ENCODE data around the gene MZB1. TPM values are rescaled to one million over a fixed set of nuclear protein-coding genes. Genes with fewer than 3 reads are reported as not detected.

MZB1 gene
- total and polyA plus RNA-seq, 2 of the 8 experiments (the other 6 are each of a cell fraction or from before 2014, with no cell fraction given): 0.39 to 0.47 TPM

DNA sequence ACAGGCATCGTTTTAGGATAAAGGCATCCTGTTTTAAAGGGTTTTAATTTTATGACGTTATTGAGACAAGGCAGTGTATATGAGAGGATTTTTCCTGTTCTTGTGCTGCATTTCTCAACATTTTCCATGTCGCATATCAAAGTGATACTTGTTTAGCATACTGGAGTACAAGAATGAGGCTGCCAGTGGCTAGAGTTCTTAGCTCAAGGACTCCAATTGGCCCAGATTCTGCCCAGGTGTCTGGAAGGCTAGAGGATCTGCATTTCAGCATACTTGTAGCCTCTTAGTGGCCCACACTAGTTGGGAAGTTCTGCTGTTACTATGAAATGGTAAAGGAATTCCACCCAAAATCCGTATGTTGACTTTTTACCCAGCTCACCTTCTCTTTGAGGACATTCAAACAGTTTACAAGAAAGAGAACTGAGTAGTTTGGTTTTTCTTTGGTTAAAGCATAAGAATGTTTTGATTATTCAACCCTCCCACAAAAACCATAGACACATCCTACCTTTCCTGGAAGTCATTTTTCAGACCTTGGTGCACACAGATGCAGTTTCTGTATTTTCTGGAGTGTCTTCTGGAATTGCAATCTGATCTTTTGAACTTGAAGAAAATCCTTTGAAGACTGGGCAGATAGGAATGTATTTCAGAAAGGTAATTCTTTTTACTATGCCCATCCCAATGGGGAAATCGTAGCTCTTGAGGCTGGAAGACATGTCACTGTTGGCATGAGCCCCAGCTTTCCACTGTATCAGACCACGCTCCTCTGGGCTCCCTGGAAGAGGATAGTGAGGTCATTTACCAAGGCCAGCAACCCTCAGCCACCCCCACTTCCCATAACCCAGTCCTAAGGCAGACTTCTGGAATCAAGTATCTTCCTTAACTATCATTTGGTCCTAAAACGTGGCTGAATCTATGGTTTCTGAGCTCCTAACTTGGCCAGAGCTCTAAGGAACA is 18.0 kb downstream of the MZB1 start:
- Histone ChIP-seq H3K9ac (replicated peaks in 1 of 4; ENCODE audit: extremely low read depth in 1 of 4, low read depth in 3 of 4, low read length in 3 of 4) (no peak overlapping the region), H3K56ac (replicated peaks; ENCODE audit: insufficient read length, low read depth, low read length) (no peak overlapping the region), H3K4me1 (replicated peaks in 1 of 4; ENCODE audit: control insufficient read depth in 3 of 4, insufficient read depth in 4 of 4, low read length in 3 of 4) (no peaks in the 10 kb centered on the region), H3K27ac (ENCODE audit: low read depth, low read length) (no peak overlapping the region), H2BK20ac (ENCODE audit: low read length) (no peak overlapping the region), H3K27me3 (replicated peaks in 1 of 4; ENCODE audit: control insufficient read depth in 3 of 4, extremely low read depth in 1 of 4, insufficient read depth in 3 of 4, low read length in 3 of 4) (no peaks in the 10 kb centered on the region), H3K4me3 (ENCODE audit: extremely low read depth in 1 of 4, insufficient read depth in 2 of 4, low read depth in 3 of 4, low read length in 4 of 4) (no peak overlapping the region), H2BK12ac (ENCODE audit: low read depth, low read length) (no peak overlapping the region), H2AFZ (ENCODE audit: low read length) (no peak overlapping the region), H4K8ac (ENCODE audit: extremely low read depth, insufficient read depth, low read length) (no peak overlapping the region), H3K79me2 (ENCODE audit: control insufficient read depth in 1 of 2, insufficient read depth in 2 of 2, low read length in 2 of 2) (no peaks in the 10 kb centered on the region), H3K4ac (replicated peaks; ENCODE audit: insufficient read length, low read depth, low read length) (no peak overlapping the region), H3K23me2 (ENCODE audit: low read depth, low read length) (no peaks in the 10 kb centered on the region), H2BK5ac (ENCODE audit: low read depth, low read length) (no peak overlapping the region), H4K5ac (ENCODE audit: insufficient read length, low read depth, low read length) (no peak overlapping the region), H3K4me2 (ENCODE audit: insufficient read depth in 1 of 2, low read depth in 2 of 2, low read length in 2 of 2) (no peak overlapping the region), H3K14ac (ENCODE audit: insufficient read length) (no peak overlapping the region), H3K23ac (ENCODE audit: insufficient read length) (no peak overlapping the region), H2BK15ac (ENCODE audit: low read length) (no peak overlapping the region), H3K9me3 (ENCODE audit: insufficient read depth in 2 of 2, low read depth in 1 of 2, low read length in 1 of 2) (no peaks in the 10 kb centered on the region), H3K79me1 (ENCODE audit: low read depth, low read length) (peaks cover 2% of the 10 kb centered on the region; the same call in 1 of the 2 replicates), H2BK120ac (replicated peaks; ENCODE audit: low read depth, low read length) (no peak overlapping the region), H2AK5ac (ENCODE audit: low read depth, low read length) (no peak overlapping the region), H4K91ac (replicated peaks; ENCODE audit: insufficient read length, low read length) (no peak overlapping the region), H3K36me3 (ENCODE audit: control insufficient read depth in 2 of 4, insufficient read depth in 4 of 4, low read length in 3 of 4) (peaks cover 2 to 44% (median 23%) of the 10 kb centered on the region in 4 experiments; a peak in 7 of 8 replicates), H3K18ac (ENCODE audit: extremely low read depth, low read length) (no peak overlapping the region), H4K20me1 (replicated peaks in 1 of 2; ENCODE audit: control insufficient read depth in 1 of 2, insufficient read depth in 2 of 2, low read length in 2 of 2) (peaks cover 0 to 3% of the 10 kb centered on the region in 2 experiments)
- no peak for DNase-seq (ENCODE audit: low read depth in 1 of 2, low spot score in 2 of 2)
- TF ChIP-seq EP300 (IDR thresholded peaks at IDR 0.05; ENCODE audit: borderline replicate concordance in 1 of 2, low read depth in 2 of 2, low read length in 2 of 2): no peak
- TF ChIP-seq CEBPB (IDR thresholded peaks at IDR 0.05; ENCODE audit: low read depth, low read length): no peak
- TF ChIP-seq FOSL1 (IDR thresholded peaks at IDR 0.05; ENCODE audit: insufficient read depth, low read depth, low read length): no peak
- TF ChIP-seq TEAD4 (IDR thresholded peaks at IDR 0.05; ENCODE audit: low read depth, low read length): no peak
- TF ChIP-seq HDAC2 (IDR thresholded peaks at IDR 0.05; ENCODE audit: borderline replicate concordance in 1 of 2, low read depth in 2 of 2, low read length in 2 of 2): no peak
- TF ChIP-seq, protein P1, sequence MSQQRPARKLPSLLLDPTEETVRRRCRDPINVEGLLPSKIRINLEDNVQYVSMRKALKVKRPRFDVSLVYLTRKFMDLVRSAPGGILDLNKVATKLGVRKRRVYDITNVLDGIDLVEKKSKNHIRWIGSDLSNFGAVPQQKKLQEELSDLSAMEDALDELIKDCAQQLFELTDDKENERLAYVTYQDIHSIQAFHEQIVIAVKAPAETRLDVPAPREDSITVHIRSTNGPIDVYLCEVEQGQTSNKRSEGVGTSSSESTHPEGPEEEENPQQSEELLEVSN (IDR thresholded peaks at IDR 0.05): no peak
- ChIA-PET CTCF (ENCODE audit: partially characterized antibody) (interaction anchor here (0.6 to 1.6 kb wide), 8 partner anchors 15 to 301 kb away, joined by 3 to 4 read pairs (median 3); no protein-coding TSS in a partner anchor), POLR2A (ENCODE audit: partially characterized antibody) (interaction anchor here (0.6 to 3.9 kb wide), 6 partner anchors 9 to 197 kb away, joined by 3 to 16 read pairs (median 4); partner anchors contain the start of genes MATR3 and MZB1)
- 88% methylated on average over 7 of the region's 7 CpGs; no CpG with 5 or more reads in 1 of the 2 experiments for WGBS, 2 experiments (ENCODE audit: extremely low coverage in 1 of 2, insufficient coverage in 1 of 2, insufficient read length in 1 of 2, insufficient replicate concordance in 2 of 2, low coverage in 1 of 2, low lambda C conversion rate in 2 of 2, missing lambda C conversion rate in 1 of 2)
- FAIRE-seq: no peak
